ENCODE data around the gene EFCAB6.
"Not testable (repeated sequence)": the region's sequence is repeated elsewhere in the genome, so short reads cannot be mapped to it uniquely, and the experiment has no call there.

Gene EFCAB6

DNA sequence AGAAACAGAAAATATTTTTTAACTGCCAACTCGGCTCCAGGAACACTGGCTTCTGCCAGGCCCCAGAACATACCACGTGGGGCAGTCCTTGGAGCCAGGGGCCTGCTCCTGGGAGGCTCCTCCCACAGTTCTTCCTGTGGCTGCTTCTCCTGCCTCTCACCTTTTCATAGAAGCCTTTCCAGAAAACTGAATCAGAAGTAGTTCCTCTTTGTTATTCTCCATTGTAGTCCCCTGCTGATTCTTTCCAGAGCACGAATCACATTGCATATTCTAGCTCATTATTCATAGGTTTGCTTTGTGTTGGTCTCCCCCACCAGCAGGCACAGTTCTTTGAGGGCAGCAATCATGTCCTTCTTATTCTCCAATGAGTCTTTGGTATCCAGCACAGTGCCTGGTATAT lies 106.0 kb downstream of the EFCAB6 start:
- no peak for DNase-seq

DNA sequence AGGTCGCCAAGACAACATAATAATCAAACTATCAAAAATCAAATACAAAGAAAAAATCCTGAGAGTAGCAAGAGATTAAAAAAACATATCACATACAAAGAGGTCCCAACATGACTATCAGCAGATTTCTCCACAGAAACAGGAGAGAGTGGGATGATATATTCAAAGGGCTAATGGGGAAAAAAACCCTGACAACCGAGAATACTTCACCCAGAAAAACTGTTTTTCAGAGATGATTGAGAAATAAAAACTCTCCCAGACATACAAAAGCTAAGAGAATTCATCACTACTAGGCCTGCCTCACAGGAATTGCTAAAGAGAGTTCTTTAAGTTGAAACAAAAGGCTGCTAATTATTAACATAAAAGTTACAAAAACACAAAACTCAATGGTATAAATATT lies 108.1 kb downstream of the EFCAB6 start:
- no peak for DNase-seq

DNA sequence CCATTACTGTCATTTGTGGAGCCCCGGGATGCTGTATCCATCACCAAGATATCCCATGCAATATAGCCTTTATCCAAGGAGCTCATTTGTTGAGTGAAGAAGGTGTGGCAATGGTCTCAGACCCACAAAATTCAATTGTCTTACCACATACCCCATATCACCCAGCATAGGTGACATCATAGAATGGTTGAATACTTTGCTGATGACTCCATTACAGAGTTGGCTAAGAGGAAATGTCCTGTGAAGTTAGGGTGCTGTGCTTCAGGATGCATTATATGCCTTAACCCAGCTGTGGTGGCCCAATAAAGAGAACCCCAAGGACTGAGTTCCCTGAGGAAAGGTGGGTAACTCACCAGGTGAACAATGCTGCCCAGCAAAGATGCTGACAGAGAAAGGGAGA lies 113.7 kb downstream of the EFCAB6 start:
- DNase-seq = no peak

DNA sequence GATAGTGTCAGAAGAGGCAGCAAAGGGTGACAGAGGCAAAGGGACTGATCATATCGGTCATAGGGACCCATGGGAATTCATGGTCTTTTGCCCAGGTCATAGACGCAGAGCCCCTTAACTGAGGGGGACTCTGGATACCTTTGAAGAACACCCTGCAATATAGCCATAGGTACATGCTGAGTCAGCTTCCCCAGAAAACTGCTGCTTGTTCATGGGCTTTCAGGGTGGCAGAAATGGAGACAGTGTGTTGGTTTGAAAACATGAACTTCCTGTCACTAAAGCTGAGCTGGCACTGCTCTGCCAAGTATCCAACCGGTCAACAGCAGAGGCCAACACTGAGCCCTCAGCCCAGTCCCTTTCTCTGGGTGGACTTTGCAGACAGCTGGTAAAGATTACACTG lies 114.2 kb downstream of the EFCAB6 start:
- DNase-seq = no peak

DNA sequence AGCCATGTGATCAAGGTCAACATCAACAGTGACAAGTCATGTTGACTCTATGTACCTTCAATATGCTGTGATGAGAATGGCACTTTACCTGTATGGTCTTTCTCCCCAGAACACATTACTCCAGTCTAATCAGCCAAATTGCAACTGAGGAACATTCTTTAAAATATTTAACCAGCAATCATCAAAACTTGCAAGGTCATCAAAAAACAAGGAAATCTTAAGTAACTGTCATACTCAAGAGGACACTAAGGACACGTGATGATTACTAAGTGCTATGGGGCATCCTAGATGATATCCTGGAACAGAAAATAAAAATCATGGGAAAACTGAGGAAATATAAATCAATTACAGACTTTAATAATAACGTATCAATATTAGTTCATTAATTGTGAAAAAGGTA lies 118.9 kb downstream of the EFCAB6 start:
- DNase-seq = no peak

DNA sequence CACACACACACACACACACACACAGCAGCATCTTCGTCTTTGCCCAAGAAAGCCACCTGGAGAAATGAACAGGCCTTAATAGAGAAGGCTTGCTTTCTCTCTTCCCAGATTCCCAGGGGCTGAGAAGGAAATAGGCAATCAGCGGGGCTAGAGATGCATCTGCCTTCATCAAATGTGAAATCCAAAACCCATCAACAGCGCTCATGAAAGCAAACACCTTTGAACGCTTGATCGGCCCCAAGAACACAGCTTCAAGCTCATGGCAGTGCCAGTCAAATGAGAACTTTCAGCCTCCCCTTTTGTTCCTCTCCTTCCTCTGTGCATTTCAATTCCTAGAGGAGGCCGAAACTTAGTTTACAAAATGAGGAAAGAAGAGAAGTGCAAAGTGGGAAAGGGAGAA lies 122.7 kb downstream of the EFCAB6 start:
- DNase-seq = no peak

DNA sequence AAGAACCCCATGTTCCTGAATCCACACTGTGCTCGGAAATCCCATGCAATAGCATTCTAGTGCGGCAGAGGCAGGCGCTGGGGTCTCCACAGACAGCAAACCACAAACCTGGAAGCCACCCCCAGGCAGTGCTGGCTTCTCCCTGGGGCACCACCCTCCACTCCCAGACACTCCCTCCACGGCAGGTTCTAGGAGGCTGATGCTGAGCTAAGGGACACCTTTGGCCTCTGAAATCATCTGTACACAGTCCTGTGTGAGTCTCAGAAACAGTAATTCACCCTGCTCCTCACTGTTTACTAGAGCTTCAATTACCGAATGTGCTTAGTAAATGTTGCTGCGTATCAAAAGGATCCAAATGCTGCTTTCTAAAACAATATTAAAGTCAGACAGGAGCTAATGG lies 129.3 kb downstream of the EFCAB6 start:
- DNase-seq = no peak

DNA sequence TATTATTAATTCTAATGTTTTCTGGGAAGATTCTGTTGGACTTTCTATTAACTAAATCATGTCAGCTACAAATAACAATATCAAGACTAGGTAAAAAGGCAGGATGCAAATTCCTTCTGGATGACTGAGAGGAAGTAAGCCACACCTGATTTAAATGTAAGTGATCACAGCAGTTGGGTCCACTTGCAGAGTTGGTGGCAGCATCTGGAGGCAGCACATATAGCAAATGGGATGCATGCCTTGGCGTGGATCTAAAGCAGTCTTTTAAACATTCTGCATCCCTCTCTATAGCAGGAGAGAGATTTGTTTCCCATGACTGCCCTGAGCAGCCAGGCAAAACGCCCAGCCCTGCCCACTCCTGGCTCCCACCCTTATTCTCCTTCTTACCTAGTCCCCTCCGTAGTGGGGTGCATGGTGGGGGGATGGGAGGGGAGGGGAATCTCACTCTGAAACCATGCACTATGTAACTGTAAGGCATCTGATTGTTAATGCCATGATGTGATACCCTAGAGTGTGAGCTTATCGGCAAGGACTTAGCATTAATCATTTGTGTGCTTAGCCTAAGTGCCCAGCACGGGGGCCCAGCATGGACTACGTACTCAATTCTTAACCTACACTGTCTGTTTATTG lies 130.3 kb downstream of the EFCAB6 start:
- no peak for DNase-seq

DNA sequence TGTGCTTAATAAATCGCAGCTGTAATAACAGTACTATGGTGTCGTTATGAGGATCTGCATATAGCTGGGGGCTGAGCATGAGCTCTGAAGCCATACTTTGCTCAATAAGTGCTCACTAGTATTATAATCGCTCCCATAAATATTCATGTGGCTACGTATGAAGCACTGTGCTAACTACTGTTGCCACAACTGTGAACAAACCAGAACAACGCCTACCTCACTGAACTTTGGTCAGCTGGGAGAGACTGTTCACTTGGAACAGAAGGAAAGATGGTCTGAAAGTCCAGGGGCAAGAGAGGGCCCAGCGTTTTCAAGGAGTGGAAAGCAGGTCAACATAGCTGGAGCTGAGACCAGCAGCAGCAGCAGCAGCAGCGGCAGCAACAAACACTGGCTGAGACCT lies 141.6 kb downstream of the EFCAB6 start:
- no peak for DNase-seq

DNA sequence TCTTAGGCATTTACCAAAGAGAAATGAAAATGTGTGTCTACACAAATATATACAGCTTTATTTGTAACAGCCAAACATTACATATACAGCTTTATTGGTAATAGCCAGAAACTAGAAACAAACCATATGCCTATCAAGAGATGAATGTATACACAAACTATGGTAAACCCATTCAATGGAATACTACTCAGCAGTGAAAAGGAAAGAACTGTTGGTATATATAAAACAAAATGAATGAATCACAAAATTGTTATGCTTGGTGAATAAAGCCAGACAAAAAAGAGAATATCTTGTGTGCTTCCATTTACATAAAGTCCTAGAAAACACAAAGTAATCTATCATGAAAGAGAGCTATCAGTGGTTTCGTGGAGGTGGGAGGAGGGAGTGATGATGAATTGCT lies 142.9 kb downstream of the EFCAB6 start:
- no peak for DNase-seq

DNA sequence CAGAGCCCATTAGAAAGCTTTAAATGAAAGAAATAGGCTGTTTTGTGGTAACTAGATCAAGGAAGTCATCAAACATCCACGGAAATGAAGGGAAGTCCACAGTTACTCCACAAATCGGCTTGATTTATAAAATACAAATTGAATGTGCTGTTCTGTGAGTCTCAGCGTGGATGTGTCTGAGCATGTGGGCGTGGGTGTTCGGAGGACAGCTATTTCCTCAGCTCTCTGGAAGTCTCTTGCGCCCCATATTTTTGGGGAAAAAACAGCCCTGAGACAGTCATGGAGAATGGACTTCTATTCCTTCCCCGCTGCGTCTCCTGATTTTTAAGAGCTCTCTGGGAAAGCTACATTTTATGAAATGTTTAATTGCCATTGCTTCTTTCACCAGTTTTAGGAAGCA lies 144.4 kb downstream of the EFCAB6 start:
- no peak for DNase-seq

DNA sequence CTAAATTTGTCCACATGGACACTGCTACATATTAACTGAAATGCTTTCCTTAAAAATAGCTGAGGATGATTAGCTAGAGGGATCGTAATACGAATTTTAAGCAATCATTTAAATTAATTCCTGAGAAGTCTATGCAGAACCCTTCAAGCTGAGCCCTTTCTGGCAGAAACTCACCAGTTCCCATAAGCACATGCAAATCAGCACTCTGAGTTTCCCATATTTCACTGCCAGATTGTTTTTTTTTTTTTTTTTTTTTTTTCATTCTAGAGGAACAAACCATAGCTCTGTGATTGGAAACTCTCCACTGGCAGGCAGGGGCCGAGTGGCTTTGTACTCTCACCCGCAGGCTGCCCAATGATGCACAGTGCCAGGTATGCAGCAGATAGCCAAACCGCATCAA lies 145.6 kb downstream of the EFCAB6 start:
- no peak for DNase-seq

DNA sequence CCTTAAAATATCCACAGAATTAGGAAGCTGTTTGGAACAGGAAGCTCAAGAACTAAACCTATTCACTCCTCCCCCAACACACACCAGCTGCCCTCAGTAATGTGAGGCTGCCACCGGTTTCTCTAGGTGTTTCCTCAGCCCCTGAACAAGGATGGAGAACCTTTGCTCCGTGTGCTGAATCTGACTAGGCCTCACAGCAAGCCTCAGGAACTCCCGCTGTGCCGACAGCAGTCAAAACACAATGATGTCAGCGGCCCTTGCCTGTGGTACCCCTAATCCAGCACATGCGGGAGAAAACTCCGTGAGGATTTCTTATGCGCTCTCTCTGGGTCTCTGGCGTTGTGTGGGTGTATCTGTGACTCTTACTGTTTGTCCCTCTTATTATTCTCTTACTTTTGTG lies 153.3 kb downstream of the EFCAB6 start:
- no peak for DNase-seq

DNA sequence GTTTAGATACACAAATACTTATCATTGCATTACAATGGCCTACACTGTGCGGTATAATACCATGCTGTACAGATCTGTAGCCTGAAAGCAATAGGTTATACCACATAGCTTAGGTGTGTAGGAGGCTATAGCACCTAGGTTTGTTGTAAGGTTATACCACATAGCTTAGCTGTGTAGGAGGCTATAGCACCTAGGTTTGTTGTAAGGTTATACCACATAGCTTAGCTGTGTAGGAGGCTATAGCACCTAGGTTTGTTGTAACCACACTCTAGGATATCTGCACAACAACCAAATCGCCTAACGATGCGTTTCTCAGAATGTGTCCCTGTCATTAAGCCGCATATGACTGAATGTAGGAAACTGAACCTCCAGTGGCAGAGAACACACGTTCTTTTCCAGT lies 155.5 kb downstream of the EFCAB6 start:
- not testable (repeated sequence) for DNase-seq

DNA sequence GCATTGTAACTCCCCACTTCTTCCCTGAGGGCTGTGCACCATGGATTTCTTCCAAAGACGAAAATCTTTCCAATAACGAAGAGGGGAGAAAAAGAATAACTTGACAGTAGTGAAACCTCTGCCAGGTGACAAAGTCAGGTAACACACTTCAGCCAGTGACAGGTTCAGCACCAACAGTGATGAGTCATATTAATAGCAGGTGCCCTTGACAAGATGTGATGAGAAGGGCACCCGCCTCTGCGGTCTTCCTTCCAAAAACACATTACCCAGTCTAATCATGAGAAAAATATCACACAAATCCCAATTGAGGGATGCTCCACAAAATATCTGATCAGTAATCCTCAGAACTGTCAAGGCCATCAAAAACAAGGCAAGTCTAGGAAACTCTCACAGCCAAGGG lies 157.8 kb downstream of the EFCAB6 start:
- DNase-seq = no peak

DNA sequence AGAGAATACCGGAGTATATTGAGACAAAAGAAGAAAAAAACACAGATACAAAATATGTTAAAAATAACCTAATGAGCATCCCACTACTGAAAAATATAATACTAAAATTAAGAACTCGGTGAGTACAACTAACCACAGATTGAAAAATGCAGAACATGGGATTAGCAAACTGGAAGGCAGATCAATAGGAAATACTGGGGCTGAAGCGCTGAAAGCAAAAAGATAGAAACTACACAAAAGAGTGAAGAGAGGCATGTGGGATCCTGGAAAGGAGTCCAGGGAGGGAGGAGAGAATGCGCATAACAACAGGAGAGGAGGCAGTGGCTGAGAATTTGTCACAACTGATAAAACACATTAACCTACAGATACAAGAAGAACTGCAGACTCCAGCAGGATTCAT lies 159.3 kb downstream of the EFCAB6 start:
- no peak for DNase-seq

DNA sequence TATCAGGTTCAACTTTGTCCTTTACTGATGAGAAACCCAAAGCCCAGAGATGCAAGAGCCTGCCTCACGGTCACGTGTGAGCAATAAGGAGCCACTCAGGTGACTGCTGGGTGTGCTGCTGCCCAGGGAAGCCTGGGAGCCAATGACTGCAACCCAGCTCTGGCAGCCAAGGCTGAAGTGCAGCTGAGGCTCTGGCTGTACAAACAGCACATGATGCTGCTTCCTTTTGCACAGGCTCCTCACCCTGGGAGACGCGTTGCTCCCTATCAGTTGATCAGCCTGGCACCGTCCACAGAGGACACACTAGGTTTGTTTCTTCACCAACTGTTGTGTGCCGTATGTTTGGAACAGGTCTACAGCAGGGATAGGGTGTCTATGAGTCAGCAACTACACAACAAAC lies 168.7 kb downstream of the EFCAB6 start:
- DNase-seq = no peak

DNA sequence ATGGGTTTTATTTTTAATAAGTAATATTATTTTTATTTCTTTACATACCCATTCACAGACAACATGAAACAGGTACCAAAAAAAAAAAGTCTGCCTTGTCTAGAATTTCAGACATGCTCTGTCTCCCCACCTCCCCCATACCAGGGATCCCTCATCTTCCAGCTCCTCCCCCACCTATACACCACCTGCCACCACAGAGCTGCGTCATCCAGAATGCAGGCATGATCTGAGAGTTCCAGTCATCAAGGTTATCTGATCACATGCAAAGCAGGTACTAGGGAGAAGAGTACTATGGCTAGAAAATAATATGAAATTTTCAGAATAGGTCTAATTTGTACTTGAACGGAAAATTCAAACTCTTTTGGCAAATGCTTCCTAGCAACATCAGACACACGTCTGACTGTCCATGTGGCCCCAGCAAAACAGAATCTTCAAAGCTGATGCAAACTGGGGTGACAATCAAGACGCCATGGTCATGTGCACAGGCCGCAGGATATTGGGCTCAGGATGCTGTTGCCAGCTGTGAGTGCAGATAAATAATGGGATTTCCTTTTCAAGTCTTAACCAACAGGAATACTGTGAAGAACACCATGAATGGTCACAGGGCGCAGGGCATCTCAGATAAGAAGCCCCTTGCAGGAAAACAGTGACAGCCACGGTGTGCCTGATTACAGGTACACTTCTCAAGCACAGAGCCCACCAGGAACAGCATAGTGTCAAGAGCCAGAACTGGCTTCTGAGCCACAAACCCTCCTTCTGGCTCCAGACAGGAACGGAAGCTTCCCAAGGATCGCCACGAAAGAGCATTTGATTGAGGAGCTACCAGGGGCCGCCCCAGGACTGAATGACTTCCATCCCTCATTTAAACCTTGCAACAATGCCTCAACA lies 169.5 kb downstream of the EFCAB6 start:
- no peak for DNase-seq

DNA sequence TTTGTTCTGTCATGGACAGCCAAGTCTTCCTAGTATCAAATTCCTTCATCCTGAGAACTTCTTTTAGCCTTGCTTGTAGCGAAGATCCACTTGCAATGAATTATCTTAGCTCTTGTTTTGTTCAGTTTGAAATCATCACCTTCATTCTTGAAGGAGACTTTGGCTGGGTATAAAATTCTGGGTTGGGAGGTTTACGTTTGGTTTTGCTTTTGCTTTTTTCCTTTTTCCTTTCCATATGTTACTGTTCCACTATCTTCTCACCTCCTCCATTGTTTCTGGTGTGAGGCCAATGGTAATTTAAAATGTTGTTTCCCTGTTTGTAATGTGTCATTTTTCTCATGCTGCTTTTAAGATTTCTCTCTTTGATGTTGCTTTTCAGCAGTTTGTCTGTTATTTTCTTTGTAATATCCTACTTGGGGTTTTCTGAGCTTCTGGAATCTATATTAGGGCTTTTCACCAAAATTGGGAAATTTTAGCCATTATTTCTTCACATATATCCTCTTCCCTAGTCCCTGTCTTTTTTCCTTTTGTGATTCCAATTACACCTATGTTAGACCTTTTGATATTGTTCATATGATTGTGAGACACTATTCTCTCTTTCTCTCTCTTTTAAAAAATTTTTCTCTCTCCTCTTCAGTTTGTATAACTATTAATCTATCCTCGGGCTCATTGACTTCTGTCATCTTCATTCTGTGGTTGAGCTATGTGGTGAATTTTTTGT lies 172.7 kb downstream of the EFCAB6 start:
- DNase-seq = no peak

DNA sequence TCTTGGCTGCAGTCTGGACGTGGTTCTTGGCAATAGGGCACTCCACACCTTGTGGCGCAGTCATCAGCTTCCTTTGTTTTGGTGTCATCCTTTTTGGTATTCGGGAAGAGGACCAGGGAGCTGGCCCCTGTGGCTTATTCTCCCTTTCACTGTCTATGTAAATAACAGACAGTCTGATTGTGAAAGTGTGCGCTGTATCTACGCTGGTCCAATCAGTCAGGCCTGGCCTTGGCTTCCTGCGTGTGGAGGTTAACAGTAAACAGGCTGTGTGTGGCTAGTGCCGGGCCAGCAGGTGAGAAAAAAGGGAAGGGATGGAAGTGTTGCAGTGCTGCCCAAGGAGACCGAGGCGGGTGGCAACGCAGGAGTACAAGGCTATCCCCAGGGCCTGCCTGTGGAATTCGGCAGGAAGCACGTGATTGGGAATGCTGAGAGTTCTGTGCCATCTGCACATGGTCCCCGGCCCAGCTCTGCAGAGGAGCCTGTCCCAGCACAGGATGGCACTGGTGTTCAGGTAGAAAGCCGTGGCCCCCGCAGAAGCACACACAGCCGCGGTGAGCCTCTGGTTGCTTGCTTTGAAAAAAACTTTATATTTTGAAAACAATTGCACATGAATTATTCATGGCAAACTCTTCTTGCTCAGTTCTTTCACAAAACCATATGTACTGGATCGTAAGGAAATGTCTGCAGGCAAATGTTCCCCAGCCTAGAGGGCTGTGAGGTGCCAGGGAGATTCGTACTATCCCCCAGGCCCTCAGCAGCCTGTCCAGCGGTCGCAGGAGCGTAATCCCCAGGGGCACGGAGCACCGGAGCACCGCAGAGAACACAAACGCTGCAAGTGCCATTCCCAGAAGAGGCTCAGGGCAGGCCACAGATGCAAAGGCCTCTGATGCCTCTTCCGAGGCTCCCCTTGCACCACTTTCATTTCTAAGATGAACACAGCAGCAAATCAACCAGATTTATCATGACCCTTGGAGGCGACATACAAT lies 174.5 kb downstream of the EFCAB6 start:
- no peak for DNase-seq

DNA sequence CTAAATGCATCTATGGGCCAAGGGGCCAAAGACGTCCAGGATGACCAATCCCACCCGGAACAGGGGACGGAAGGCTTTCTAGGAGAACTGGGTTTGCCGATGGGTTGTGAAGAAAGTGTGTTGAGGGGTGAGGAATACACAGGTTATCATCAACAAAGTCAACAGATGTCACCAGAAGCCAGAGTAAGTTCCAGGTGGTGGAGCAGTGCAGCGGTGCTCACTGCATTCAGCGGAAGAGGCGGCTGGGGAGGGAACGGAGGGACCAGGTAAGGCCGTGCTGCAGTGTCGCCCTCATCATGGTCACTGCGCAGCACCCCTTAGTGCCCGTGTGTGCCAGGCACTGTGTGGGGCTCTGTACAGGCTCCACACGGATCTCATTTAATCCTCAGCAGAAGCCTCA lies 176.0 kb downstream of the EFCAB6 start:
- no peak for DNase-seq

DNA sequence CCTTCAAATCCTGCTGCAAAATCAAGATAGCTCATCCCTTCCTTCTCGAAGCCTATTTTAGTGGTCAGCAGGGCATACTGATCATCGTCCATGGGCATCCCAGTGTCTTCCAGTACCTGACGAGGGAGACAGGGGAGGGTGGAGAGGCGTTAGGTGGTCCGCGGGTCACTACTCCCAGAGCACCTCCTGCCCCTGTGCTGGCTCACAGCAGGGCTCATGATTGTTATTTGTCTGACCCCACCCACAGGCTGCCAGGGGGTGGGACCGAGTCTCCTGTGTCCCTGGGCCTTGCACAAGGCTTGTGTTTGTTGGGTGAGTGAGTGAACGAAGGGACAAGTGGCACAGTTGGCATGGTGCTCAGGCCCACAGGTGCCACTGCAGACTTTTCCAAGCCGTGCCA lies 177.0 kb downstream of the EFCAB6 start:
- DNase-seq = no peak

DNA sequence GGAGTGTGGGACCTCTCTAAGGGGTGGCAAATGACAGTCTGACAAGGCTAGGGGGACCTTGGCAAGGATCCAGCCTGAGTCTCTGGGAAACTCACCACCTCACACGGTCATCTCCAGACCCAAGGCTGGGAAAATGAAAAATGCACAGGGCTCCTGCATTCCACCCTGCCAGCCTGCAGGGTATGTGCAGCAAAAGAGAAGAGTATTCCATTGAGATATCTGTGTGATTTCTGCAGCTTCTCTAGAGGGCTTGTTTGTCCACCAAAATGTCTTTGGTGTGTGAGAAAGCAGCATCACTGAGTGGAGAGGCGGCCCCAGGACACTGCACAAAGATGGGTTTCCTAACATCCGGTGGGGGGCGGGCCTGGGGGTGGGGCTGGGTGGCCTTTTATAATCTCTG lies 177.8 kb downstream of the EFCAB6 start:
- no peak for DNase-seq

Measured in T-helper 2 cell (primary cell).